ENCODE measurements around the gene CLASP1. TPM values are rescaled to one million over a fixed set of nuclear protein-coding genes. Genes with fewer than 3 reads are reported as not detected.

CLASP1 gene
- total RNA-seq, 1 experiment from 2014 or later = 28.2 TPM

GRCh38 chr2:121293450-121294325, 355.6 kb downstream of the CLASP1 start:
- H3K27ac ChIP-seq = no peak overlapping the region
- no peaks in the 10 kb centered on the region for H3K36me3 ChIP-seq
- H3K27me3 ChIP-seq (replicated peaks) = no peaks in the 10 kb centered on the region
- no peak for DNase-seq (ENCODE audit: low read depth in 1 of 2, low spot score in 2 of 2)
- no peaks in the 10 kb centered on the region for H3K4me1 ChIP-seq (replicated peaks)
- H3K4me3 ChIP-seq = no peak overlapping the region
- no peaks in the 10 kb centered on the region for H3K9me3 ChIP-seq (replicated peaks)

- no peaks in the 10 kb centered on the region for H3K36me3 ChIP-seq
- H3K9me3 ChIP-seq (replicated peaks) = no peaks in the 10 kb centered on the region
- no peak for DNase-seq (ENCODE audit: low read depth in 1 of 2, low spot score in 2 of 2)
- no peaks in the 10 kb centered on the region for H3K27me3 ChIP-seq (replicated peaks)
- no peak overlapping the region for H3K4me3 ChIP-seq
- no peaks in the 10 kb centered on the region for H3K4me1 ChIP-seq (replicated peaks)
- no peak overlapping the region for H3K27ac ChIP-seq
Observed at GRCh38 chr2:121291251-121291580, 358.0 kb downstream of the CLASP1 start.

GRCh38 chr2:121289271-121289670, 360.0 kb downstream of the CLASP1 start:
- peaks cover 18% of the 10 kb centered on the region for H3K27me3 ChIP-seq (replicated peaks)
- no peaks in the 10 kb centered on the region for H3K9me3 ChIP-seq (replicated peaks)
- H3K27ac ChIP-seq = no peak overlapping the region
- no peak overlapping the region for H3K4me3 ChIP-seq
- DNase-seq (ENCODE audit: low read depth in 1 of 2, low spot score in 2 of 2) = no peak
- H3K4me1 ChIP-seq (replicated peaks) = peaks cover 8% of the 10 kb centered on the region
- no peaks in the 10 kb centered on the region for H3K36me3 ChIP-seq

GRCh38 chr2:121288454-121289231, 360.6 kb downstream of the CLASP1 start:
- H3K27me3 ChIP-seq (replicated peaks) = peaks cover 24% of the 10 kb centered on the region
- H3K4me1 ChIP-seq (replicated peaks) = peaks cover 8% of the 10 kb centered on the region
- no peak for DNase-seq (ENCODE audit: low read depth in 1 of 2, low spot score in 2 of 2)
- H3K36me3 ChIP-seq = no peaks in the 10 kb centered on the region
- H3K9me3 ChIP-seq (replicated peaks) = no peaks in the 10 kb centered on the region
- H3K4me3 ChIP-seq = no peak overlapping the region
- H3K27ac ChIP-seq = no peak overlapping the region

GRCh38 chr2:121287956-121288355, 361.3 kb downstream of the CLASP1 start:
- Histone ChIP-seq H3K9me3 (replicated peaks) (no peaks in the 10 kb centered on the region), H3K36me3 (no peaks in the 10 kb centered on the region), H3K4me3 (no peak overlapping the region), H3K27ac (no peak overlapping the region), H3K27me3 (replicated peaks) (peaks cover 31% of the 10 kb centered on the region), H3K4me1 (replicated peaks) (peaks cover 8% of the 10 kb centered on the region)
- no peak for DNase-seq (ENCODE audit: low read depth in 1 of 2, low spot score in 2 of 2)

Other genes with a start within 250 kb of the CLASP1 start
- not detected in 2 replicates for gene RNU4ATAC, start 118.6 kb downstream of the CLASP1 start, total RNA-seq (2014; rRNA removed; shearing (Covaris generic))
- 71.2 and 71.5 TPM in 2 replicates for gene NIFK, start 87.4 kb upstream of the CLASP1 start, total RNA-seq (2014; rRNA removed; shearing (Covaris generic))
- 89.6 and 92.0 TPM in 2 replicates for gene TSN, start 106.2 kb upstream of the CLASP1 start, total RNA-seq (2014; rRNA removed; shearing (Covaris generic))

All from SJSA1 (cell line).